ENCODE measurements around the gene GDPD5.

GDPD5 gene

GRCh38 chr11:75510723-75511019 is 15.1 kb downstream of the GDPD5 start:
- TF ChIP-seq, protein P1, sequence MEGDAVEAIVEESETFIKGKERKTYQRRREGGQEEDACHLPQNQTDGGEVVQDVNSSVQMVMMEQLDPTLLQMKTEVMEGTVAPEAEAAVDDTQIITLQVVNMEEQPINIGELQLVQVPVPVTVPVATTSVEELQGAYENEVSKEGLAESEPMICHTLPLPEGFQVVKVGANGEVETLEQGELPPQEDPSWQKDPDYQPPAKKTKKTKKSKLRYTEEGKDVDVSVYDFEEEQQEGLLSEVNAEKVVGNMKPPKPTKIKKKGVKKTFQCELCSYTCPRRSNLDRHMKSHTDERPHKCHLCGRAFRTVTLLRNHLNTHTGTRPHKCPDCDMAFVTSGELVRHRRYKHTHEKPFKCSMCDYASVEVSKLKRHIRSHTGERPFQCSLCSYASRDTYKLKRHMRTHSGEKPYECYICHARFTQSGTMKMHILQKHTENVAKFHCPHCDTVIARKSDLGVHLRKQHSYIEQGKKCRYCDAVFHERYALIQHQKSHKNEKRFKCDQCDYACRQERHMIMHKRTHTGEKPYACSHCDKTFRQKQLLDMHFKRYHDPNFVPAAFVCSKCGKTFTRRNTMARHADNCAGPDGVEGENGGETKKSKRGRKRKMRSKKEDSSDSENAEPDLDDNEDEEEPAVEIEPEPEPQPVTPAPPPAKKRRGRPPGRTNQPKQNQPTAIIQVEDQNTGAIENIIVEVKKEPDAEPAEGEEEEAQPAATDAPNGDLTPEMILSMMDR (IDR thresholded peaks at IDR 0.05; ENCODE audit: control insufficient read depth, extremely low read depth, insufficient read depth) = no peak
- no peak for DNase-seq (ENCODE audit: low read depth)
- no peak overlapping the region for H3K4me3 ChIP-seq (ENCODE audit: low read depth, low read length)

- H3K4me3 ChIP-seq (ENCODE audit: low read depth, low read length) = no peak overlapping the region
- TF ChIP-seq, protein P1 (IDR thresholded peaks at IDR 0.05; ENCODE audit: control insufficient read depth, extremely low read depth, insufficient read depth) = no peak
- no peak for DNase-seq (ENCODE audit: low read depth)
These were observed 15.6 kb downstream of the GDPD5 start for GRCh38 chr11:75510004-75510722.

- no peak for DNase-seq (ENCODE audit: low read depth)
- TF ChIP-seq, protein P1 (IDR thresholded peaks at IDR 0.05; ENCODE audit: control insufficient read depth, extremely low read depth, insufficient read depth) = no peak
- H3K4me3 ChIP-seq (ENCODE audit: low read depth, low read length) = no peak overlapping the region
These were observed 16.6 kb downstream of the GDPD5 start for GRCh38 chr11:75509020-75509720.

GRCh38 chr11:75508051-75508561 is 17.6 kb downstream of the GDPD5 start:
- H3K4me3 ChIP-seq (ENCODE audit: low read depth, low read length) = no peak overlapping the region
- no peak for DNase-seq (ENCODE audit: low read depth)
- TF ChIP-seq, protein P1 (IDR thresholded peaks at IDR 0.05; ENCODE audit: control insufficient read depth, extremely low read depth, insufficient read depth) = no peak

DNA sequence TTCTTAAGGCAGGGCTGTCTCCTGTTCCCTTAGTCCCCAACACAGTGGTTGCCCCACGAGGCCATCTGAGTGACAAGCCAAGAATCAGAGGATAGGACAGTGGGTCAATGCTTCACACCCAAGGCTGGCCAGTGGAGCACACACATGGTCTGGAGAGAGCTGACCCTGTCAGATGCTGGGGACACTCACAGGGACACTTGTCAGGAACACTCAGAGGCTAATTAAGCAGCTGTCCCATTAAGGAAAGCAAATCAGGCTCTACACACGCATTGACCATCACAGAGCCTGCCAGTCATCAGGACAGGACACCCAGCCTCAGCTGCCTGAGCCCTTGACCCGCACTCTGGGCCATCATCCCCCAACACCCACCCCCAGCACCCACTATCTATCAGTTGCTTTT is 18.2 kb downstream of the GDPD5 start:
- TF ChIP-seq, protein P1 (IDR thresholded peaks at IDR 0.05; ENCODE audit: control insufficient read depth, extremely low read depth, insufficient read depth) = no peak
- DNase-seq (ENCODE audit: low read depth) = no peak
- no peak overlapping the region for H3K4me3 ChIP-seq (ENCODE audit: low read depth, low read length)

DNA sequence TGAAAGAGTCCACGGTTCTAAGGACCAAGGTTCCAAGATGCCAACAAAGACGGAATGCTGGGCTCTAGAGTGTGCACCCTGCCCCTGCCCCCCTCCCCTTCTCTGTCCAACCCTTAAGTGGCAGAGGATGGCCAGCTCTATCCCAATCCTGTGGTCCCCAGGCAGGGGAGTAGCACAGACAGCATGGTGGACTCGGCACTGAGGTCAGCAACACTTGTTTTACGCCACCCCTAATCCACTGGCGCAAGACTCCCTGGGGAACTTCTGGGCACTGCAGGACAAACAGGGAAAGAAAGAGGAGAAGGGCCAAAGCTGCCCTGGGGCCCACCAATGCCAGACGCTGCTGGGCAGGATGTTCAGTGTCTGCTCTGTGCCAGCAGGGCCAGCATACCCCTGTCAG is 18.9 kb downstream of the GDPD5 start:
- TF ChIP-seq, protein P1 (IDR thresholded peaks at IDR 0.05; ENCODE audit: control insufficient read depth, extremely low read depth, insufficient read depth) = no peak
- no peak overlapping the region for H3K4me3 ChIP-seq (ENCODE audit: low read depth, low read length)
- no peak for DNase-seq (ENCODE audit: low read depth)

Data from LNCaP clone FGC (cell line).